Stimulated activated CD8-positive, alpha-beta memory T cell treated with anti-CD3 and anti-CD28 coated beads, Interleukin-7, amount 100 ng/mL, for 4 hours (primary cell): ENCODE results near the gene HNRNPC.
"Not testable (repeated sequence)": the region's sequence is repeated elsewhere in the genome, so short reads cannot be mapped to it uniquely, and the experiment has no call there.

ENCODE experiments used
- DNase-seq, 2 donors: peaks; one replicate each; pipeline ENCODE4 v3.0.0-alpha.2; 2020; ENCODE audit warnings: low read depth in 2 of 2

HNRNPC gene

DNA sequence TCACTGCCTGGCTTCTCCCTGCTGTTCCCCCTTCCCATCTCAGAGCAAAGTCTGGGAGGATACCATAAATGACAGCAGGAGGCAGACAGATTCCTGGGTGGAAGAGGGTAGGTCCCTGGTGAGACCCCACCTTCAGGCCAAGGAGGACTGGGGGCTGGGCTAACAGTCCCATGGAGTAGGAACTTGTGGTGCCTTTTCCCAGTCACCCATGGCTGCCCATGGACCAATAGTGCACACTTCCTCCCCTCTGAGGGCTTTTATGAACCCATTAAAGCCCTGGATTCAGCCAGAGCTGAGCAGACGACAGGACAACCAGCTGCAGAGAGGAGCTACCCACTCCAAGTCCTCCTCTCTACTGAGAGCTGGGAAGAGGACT lies 76.8 kb downstream of the HNRNPC start:
- DNase-seq = no peak

- DNase-seq = peak in 1 of 2 donors; percentile 45
These were observed 77.3 kb downstream of the HNRNPC start for GRCh38 chr14:21191809-21192446.

DNA sequence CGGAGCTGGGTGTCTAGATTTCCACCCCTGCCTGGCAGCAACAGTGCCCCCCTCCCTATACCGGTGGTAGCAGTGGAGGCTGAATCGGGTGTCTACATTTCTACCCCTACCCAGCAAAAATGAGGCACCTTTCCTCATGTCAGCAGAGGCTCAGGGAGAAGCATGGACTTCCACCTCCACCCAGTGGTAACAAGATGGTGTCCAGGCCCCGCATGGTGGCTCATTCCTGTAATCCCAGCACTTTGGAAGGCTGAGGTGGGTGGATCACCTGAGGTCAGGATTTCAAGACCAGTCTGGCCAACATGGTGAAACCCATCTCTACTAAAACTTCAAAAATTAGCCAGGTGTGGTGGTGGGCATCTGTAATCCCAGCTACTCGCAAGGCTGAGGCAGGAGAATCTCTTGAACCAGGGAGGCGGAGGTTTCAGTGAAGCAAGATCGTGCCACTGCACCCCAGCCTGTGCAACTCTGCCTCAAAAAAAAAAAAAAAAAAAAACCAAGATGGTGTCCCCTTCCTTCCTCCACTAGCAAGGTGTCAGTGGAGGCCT lies 77.9 kb downstream of the HNRNPC start:
- no peak for DNase-seq

DNA sequence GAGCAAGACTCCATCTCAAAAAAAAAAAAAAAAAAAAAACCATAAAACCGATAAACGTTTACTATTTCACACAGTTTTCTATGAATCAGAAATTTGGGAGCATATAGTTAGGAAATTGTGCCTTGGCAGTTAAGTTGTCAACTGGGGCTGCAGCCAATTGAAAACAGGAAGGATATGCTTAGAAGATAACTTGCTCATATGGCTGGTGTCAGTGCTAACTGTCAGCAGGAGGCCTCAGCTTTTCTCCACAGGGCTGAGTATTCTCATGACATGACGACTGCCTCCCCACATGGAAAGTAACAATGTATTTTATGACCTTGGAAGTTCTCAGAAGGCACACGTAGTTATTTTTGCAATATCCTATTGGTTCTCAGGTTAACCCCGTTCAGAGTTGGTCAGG lies 83.8 kb downstream of the HNRNPC start:
- DNase-seq = no peak

- DNase-seq = no peak
These were observed 85.0 kb downstream of the HNRNPC start for GRCh38 chr14:21184254-21184653.

DNA sequence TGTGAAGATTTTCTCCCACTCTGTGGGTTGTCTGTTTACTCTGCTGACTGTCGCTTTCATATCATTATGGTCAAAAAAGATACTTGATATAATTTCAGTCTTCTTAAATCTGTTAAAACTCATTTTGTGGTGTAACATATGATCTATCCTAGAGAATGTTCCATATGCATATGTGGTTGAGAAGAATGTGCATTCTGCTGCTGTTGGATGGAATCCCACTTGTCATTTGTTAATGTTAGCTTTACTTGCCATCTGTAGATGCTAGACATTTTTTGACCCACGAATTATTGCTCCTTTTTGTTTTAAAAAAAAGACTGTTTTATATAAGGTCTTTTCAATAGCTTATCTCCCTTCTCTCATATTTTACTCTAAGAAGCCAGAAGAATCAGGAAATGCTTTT lies 87.1 kb downstream of the HNRNPC start:
- DNase-seq = no peak

GRCh38 chr14:21171128-21171527 lies 98.1 kb downstream of the HNRNPC start:
- DNase-seq = no peak

DNA sequence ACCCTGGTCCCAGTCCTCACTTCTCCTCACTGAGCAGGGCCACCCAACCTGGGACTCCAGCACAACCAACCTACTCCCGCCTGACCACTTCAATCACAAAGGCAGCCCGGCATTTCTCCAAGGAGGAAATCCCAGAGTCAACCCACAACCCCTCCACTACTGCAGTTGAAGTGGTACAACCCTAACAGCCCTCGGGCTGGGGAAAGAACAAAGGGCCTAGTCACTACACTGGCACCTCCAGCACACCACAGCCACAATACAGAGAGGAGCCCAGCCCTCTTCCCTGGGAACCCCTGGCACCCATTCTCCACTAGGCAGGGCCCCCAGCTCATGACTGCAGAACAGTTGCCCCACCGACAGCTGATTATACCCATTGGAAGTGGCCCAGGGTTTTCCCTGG lies 99.7 kb downstream of the HNRNPC start:
- no peak for DNase-seq

DNA sequence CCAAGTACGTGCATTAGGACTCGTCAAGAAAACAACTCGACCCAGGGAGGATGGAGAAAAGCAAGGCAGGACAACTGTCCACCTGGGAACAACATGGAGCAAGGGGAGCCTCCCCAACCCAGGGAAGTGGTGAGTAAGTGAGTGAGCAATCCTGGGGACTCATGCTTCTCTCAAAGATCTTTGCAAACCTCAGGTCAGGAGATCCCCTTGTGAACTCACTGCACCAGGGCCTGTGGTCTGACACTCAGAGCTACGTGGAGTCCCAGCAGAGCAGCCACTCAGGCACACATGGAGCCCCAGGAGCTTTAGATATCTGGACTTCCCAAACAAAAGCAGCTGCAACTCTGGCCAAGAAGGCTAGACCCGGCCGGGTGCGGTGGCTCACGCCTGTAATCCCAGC lies 101.2 kb downstream of the HNRNPC start:
- no peak for DNase-seq

GRCh38 chr14:21165670-21166069 lies 103.6 kb downstream of the HNRNPC start:
- DNase-seq = not testable (repeated sequence)

DNA sequence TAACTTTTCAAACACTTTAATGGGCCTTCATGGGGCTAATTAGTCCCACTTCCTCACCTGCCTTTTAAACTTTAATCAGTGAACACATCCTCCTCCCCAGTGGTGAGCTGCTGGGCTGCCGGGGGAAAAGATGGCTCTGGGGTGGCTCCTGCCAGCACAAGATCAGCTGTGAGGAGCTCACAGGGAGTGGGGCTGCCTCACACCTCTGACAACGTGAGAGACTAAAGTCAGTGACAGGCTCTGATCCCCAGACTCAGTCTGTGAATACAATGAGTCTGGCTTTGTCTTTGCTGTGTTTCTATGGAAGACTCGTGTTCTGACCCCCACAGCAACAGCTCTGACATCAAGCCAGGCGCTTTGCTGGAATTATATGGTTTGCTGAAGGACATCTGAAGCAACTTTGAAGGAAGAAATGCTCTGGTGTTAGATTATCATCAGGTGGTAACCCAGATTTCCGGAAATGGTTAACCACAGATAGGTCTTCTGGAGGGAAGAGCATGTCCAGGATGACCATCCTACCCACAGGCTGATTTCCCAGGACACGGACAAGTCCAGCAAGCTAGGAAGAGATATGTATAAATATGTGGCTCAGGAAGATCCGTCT lies 104.1 kb downstream of the HNRNPC start:
- not testable (repeated sequence) for DNase-seq

DNA sequence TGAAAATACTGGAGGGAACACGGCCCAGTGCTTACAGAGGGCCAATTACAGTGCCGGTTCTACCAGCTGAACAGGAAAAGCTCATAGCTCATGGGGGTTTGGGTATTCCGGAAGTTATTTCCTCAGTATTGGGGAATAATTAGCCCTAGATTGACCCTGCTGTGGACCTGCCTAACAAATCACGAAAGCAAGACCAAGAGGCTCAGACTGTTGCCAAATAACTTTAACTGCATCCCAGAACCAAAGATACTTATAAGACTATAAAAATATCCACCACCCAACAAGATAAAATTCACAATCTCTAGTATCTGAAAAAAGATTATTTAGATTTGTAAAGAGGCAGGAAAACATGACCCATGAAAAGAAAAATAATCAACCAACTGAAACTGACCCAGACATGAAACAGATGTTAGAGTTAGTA lies 105.4 kb downstream of the HNRNPC start:
- DNase-seq = no peak

DNA sequence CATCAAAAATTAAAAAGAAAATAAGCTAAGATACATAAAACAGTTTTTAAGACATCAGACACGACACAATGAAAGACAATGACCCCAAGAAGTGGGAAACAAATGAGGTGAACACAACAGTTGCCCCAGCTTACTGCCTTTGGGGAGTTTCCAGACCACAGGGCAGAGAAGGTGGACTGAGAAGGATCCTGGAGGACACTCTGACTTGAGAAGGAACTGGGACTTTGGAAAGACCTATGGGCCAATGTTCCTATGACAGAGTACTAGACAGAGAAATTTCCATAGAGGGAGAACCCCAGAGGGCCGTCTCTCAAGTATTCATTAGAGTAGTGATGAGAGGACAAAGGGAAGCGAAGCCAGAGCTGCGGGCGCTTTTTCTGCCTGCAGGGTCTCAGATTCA lies 107.2 kb downstream of the HNRNPC start:
- no peak for DNase-seq

- DNase-seq = no peak
These were observed 109.1 kb downstream of the HNRNPC start for GRCh38 chr14:21160061-21160610.
